Adipocyte (in vitro differentiated cells): ENCODE data around the gene DPP6.

Experiments used
- DNase-seq: peaks from one replicate; pipeline ENCODE4 v3.0.0-alpha.2; 2015; ENCODE audit warnings: low read depth
- H3K27me3 ChIP-seq: replicated peaks from 2 replicates; pipeline ENCODE4 v1.7.0; 2013; ENCODE audit warnings: mild to moderate bottlenecking, low read length, moderate library complexity; ENCODE audit not compliant: control insufficient read depth, insufficient read depth
- H3K36me3 ChIP-seq: 2 replicates; pipeline ENCODE4 v1.7.0; 2013; ENCODE audit warnings: low read length, mild to moderate bottlenecking, moderate library complexity; ENCODE audit not compliant: control insufficient read depth, insufficient read depth, severe bottlenecking
- H3K4me1 ChIP-seq: 2 replicates; pipeline ENCODE4 v1.7.0; 2013; ENCODE audit warnings: mild to moderate bottlenecking, low read length, moderate library complexity; ENCODE audit not compliant: control insufficient read depth, insufficient read depth
- H3K4me3 ChIP-seq: 2 replicates; pipeline ENCODE4 v1.7.0; 2013; ENCODE audit warnings: mild to moderate bottlenecking, low read length, moderate library complexity
- H3K9ac ChIP-seq: 2 replicates; pipeline ENCODE4 v1.7.0; 2013; ENCODE audit warnings: mild to moderate bottlenecking, low read length, moderate library complexity
- H3K9me3 ChIP-seq: 2 replicates; pipeline ENCODE4 v1.7.0; 2013; ENCODE audit warnings: mild to moderate bottlenecking, low read length, moderate library complexity; ENCODE audit not compliant: control insufficient read depth

DPP6 gene

DNA sequence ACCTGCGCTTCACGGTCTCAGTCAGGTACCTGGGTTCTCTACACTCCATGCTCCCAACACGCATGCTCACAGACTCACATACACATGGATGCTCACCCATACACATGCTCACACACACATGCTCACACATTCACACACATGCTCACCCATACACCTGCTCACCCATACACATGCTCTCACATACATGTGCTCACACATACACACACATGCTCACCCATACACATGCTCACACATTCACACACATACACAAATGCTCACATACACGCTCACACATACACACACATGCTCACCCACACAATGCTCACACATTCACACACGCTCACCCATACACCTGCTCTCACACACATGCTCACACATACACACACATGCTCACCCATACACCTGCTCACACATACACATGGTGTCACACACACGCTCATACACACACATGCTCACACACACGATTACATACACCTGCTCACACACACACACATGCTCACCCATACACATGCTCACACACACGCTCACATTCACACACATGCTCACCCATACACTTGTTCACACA, 830.8 kb downstream of the DPP6 start:
- no peak for DNase-seq
- Histone ChIP-seq H3K36me3 (no peaks in the 10 kb centered on the region), H3K9ac (no peak overlapping the region), H3K9me3 (no peaks in the 10 kb centered on the region), H3K4me1 (no peaks in the 10 kb centered on the region), H3K27me3 (no peaks in the 10 kb centered on the region), H3K4me3 (no peak overlapping the region)

GRCh38 chr7:154884348-154884920, 832.2 kb downstream of the DPP6 start:
- H3K27me3 ChIP-seq, result no peaks in the 10 kb centered on the region
- H3K36me3 ChIP-seq, result no peaks in the 10 kb centered on the region
- H3K4me1 ChIP-seq, result no peaks in the 10 kb centered on the region
- H3K9me3 ChIP-seq, result no peaks in the 10 kb centered on the region
- DNase-seq, result no peak
- H3K9ac ChIP-seq, result no peak overlapping the region
- no peak overlapping the region for H3K4me3 ChIP-seq

DNA sequence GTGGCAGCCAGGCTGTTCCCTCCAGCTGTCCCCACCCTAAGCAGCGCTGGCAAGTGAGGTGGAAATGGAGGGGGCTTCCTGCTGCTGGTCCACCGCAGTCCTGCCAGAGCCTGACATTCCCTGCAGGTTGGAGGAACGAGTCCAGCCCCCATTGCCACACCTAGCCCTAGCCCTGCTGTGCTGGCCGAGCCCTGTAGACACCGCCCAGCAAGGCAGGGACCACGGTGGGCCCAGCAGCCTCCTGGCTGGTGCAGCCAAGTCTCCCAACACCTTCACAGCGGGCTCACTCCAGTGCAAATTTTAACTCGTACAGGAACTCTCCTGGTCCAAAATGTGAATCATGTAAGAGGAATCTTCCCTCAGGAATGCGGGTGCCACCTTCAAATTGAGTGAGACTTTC, 834.4 kb downstream of the DPP6 start:
- Histone ChIP-seq H3K36me3 (no peaks in the 10 kb centered on the region), H3K9ac (no peak overlapping the region), H3K4me1 (no peaks in the 10 kb centered on the region), H3K27me3 (no peaks in the 10 kb centered on the region), H3K9me3 (no peaks in the 10 kb centered on the region), H3K4me3 (no peak overlapping the region)
- DNase-seq, result no peak

- H3K9me3 ChIP-seq, result no peaks in the 10 kb centered on the region
- H3K9ac ChIP-seq, result no peak overlapping the region
Observed at GRCh38 chr7:154888690-154889089, 836.5 kb downstream of the DPP6 start.

GRCh38 chr7:154892459-154892858, 840.3 kb downstream of the DPP6 start:
- Histone ChIP-seq H3K9me3 (no peaks in the 10 kb centered on the region), H3K36me3 (no peaks in the 10 kb centered on the region), H3K4me1 (no peaks in the 10 kb centered on the region), H3K4me3 (no peak overlapping the region), H3K27me3 (peaks cover 3% of the 10 kb centered on the region), H3K9ac (no peak overlapping the region)
- DNase-seq, result no peak

More at GRCh38 chr7:154888690-154889089, 836.5 kb downstream of the DPP6 start:
- no peaks in the 10 kb centered on the region for H3K27me3 ChIP-seq
- DNase-seq, result no peak
- no peaks in the 10 kb centered on the region for H3K36me3 ChIP-seq
- no peaks in the 10 kb centered on the region for H3K4me1 ChIP-seq
- H3K4me3 ChIP-seq, result no peak overlapping the region

GRCh38 chr7:154896076-154896475, 843.9 kb downstream of the DPP6 start:
- no peak for DNase-seq
- H3K9ac ChIP-seq, result no peak overlapping the region
- no peaks in the 10 kb centered on the region for H3K36me3 ChIP-seq
- H3K4me1 ChIP-seq, result no peaks in the 10 kb centered on the region
- no peak overlapping the region for H3K4me3 ChIP-seq
- no peaks in the 10 kb centered on the region for H3K9me3 ChIP-seq
- H3K27me3 ChIP-seq, result peaks cover 3% of the 10 kb centered on the region

GRCh38 chr7:154898973-154899855, 847.0 kb downstream of the DPP6 start:
- Histone ChIP-seq H3K9ac (no peak overlapping the region), H3K9me3 (no peaks in the 10 kb centered on the region), H3K27me3 (peaks cover 3% of the 10 kb centered on the region), H3K4me3 (no peak overlapping the region), H3K4me1 (no peaks in the 10 kb centered on the region), H3K36me3 (no peaks in the 10 kb centered on the region)
- no peak for DNase-seq

DNA sequence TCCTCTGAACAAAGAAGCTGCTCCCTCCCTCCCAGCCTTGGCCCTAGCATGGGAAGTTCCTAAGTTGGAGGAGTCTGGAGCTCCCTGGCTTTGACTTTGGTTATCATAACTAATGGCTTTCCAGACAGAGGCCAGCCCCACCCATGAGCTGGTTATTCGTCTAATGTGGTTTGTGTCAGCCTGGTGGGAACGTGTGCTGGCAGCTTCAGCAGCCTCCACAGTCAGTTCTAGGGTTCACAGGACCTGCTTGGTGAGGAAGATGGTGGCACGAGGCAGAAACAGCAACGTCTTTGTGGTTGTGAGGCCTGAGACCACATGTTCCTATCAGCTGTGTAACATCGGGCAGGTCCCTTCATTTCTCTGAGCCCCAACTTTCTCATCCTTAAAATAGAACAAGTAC, 847.7 kb downstream of the DPP6 start:
- no peak overlapping the region for H3K9ac ChIP-seq
- H3K4me1 ChIP-seq, result no peaks in the 10 kb centered on the region
- H3K4me3 ChIP-seq, result no peak overlapping the region
- DNase-seq, result no peak
- H3K27me3 ChIP-seq, result peaks cover 3% of the 10 kb centered on the region
- no peaks in the 10 kb centered on the region for H3K36me3 ChIP-seq
- H3K9me3 ChIP-seq, result no peaks in the 10 kb centered on the region

DNA sequence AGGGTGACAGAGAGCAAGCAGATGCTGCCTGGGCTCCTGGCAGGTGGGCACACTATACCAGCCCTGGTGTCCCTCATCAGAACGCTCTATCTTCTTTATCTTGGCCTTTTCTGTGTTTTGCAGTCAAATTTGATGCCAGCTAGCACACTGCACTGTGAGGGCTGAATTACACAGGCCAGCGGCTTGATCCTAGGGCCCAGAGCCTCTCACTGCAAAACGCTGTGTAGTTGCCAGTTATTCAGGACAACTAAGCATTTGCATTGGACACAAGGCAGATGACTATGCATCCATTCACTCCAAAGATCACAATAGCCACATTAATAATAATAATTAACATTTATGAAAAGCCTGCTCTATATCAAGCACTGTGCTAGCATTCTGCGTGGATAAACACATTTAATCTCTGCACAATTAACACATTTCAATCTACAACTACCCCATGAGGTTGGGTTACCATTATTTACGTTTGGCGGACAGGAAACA, 850.4 kb downstream of the DPP6 start:
- Histone ChIP-seq H3K36me3 (no peaks in the 10 kb centered on the region), H3K4me3 (no peak overlapping the region), H3K9ac (no peak overlapping the region), H3K9me3 (no peaks in the 10 kb centered on the region), H3K27me3 (peaks cover 9% of the 10 kb centered on the region), H3K4me1 (no peaks in the 10 kb centered on the region)
- no peak for DNase-seq

DNA sequence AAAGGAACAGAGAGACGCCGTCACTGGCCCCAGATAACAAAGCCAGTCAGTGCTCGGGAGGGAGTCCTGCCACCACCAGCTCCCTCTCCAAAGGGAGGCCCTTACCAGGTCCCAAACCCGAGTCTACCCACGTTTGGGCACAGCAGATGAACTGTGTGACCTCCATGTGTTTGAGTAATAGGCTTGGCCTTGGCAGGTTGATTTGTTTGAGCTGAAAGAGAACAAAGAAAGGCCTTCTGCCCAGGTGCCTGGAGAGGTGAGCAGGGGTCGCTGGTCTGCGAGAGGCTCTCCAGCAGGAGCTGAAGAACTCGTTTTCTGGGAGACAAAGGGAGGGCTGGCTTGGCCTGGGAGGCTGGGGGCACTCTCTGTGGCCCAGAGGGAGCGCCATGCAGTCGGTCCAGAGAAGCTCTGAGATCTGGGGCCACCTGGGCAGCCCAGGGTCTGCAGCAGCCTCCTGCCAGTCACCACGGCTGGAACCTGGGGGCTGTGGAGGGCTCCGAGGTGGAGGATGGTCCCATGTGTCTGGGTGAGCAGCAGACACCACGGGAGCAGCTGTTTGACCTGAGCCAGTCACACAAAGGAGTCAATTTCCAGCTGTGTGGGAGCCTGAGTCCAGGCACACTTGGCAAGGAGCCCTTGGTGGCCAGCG, 851.0 kb downstream of the DPP6 start:
- no peak for DNase-seq
- H3K9me3 ChIP-seq, result no peaks in the 10 kb centered on the region
- no peak overlapping the region for H3K4me3 ChIP-seq
- H3K4me1 ChIP-seq, result no peaks in the 10 kb centered on the region
- peaks cover 9% of the 10 kb centered on the region for H3K27me3 ChIP-seq
- no peaks in the 10 kb centered on the region for H3K36me3 ChIP-seq
- no peak overlapping the region for H3K9ac ChIP-seq

GRCh38 chr7:154905146-154905545, 852.9 kb downstream of the DPP6 start:
- Histone ChIP-seq H3K36me3 (no peaks in the 10 kb centered on the region), H3K27me3 (peaks cover 13% of the 10 kb centered on the region), H3K4me3 (no peak overlapping the region), H3K9ac (no peak overlapping the region), H3K4me1 (no peaks in the 10 kb centered on the region), H3K9me3 (no peaks in the 10 kb centered on the region)
- no peak for DNase-seq
